PC-3 (cell line): ENCODE measurements around the gene TPCN2. TPM values are rescaled to one million over a fixed set of nuclear protein-coding genes. Genes with fewer than 3 reads are reported as not detected.

ENCODE experiments used
- ATAC-seq: fragments of 200-7000 bp; cut with Tn5 transposase; 2 replicates; pipeline ENCODE4 v1.9.1; 2020; ENCODE audit warnings: mild to moderate bottlenecking, moderate library complexity
- BruUV-seq: library from RNA; stranded (reverse); fragments of 400-500 nt; replicated peaks from 2 replicates; lab custom pipeline; 2021; lab: Mats Ljungman, UMichigan
- CTCF ChIA-PET: fragments of 300-600 bp; sonication (Branson Sonifier 250); formaldehyde crosslinking; loops from one replicate; lab custom pipeline; 2022; ENCODE audit warnings: antibody characterized with exemption; lab: Charles Lee
- POLR2A ChIA-PET: fragments of 300-600 bp; sonication (Branson Sonifier 250); formaldehyde crosslinking; loops from one replicate; lab custom pipeline; 2022; ENCODE audit warnings: antibody characterized with exemption; ENCODE audit not compliant: unreplicated experiment; lab: Charles Lee
- DNase-seq: peaks from one replicate; pipeline ENCODE4 v3.0.0-alpha.2; 2015
- H2AFZ ChIP-seq: fragments of 300-600 bp; sonication (generic); 2 replicates; pipeline ENCODE4 v1.6.0; 2016; ENCODE audit warnings: antibody characterized with exemption, low read length
- H3F3A ChIP-seq: fragments of 300-600 bp; sonication (generic); one replicate; pipeline ENCODE4 v1.6.0; 2017; ENCODE audit warnings: antibody characterized with exemption, low read length, control low read depth, mild to moderate bottlenecking; ENCODE audit not compliant: unreplicated experiment
- H3K27ac ChIP-seq: fragments of 300-600 bp; sonication (generic); 2 replicates; pipeline ENCODE4 v1.5.1; 2016; ENCODE audit warnings: mild to moderate bottlenecking, low read length
- H3K27me3 ChIP-seq: fragments of 300-600 bp; sonication (generic); 2 replicates; pipeline ENCODE4 v1.6.1; 2016; ENCODE audit warnings: low read length, mixed read lengths
- H3K36me3 ChIP-seq: fragments of 300-600 bp; sonication (generic); 2 replicates; pipeline ENCODE4 v1.6.1; 2016; ENCODE audit warnings: low read depth, mixed run types, low read length, mixed read lengths
- H3K4me1 ChIP-seq: fragments of 300-600 bp; sonication (generic); 2 replicates; pipeline ENCODE4 v1.5.1; 2016; ENCODE audit warnings: low read length; ENCODE audit not compliant: insufficient read depth
- H3K4me2 ChIP-seq: fragments of 300-600 bp; sonication (generic); 2 replicates; pipeline ENCODE4 v1.6.0; 2016; ENCODE audit warnings: low read length
- H3K4me3 ChIP-seq: fragments of 300-600 bp; sonication (generic); 2 replicates; pipeline ENCODE4 v1.5.1; 2016; ENCODE audit warnings: mild to moderate bottlenecking, low read length, mixed read lengths
- H3K79me2 ChIP-seq: fragments of 300-600 bp; sonication (generic); 2 replicates; pipeline ENCODE4 v1.6.1; 2017; ENCODE audit warnings: low read length, mixed read lengths
- H3K9ac ChIP-seq: fragments of 300-600 bp; sonication (generic); 2 replicates; pipeline ENCODE4 v1.6.0; 2016; ENCODE audit warnings: mild to moderate bottlenecking, low read length
- H3K9me2 ChIP-seq: fragments of 300-600 bp; sonication (generic); replicated peaks from 2 replicates; pipeline ENCODE4 v1.6.1; 2016; ENCODE audit warnings: mixed run types, low read length, mixed read lengths
- H3K9me3 ChIP-seq: fragments of 300-600 bp; sonication (generic); 2 replicates; pipeline ENCODE4 v1.6.1; 2016; ENCODE audit warnings: low read length, mixed read lengths
- H4K20me1 ChIP-seq: fragments of 300-600 bp; sonication (generic); 2 replicates; pipeline ENCODE4 v1.6.1; 2016; ENCODE audit warnings: low read length, mixed read lengths
- CTCF ChIP-seq: fragments of 300-600 bp; sonication (generic); conservative IDR thresholded peaks from 2 replicates; pipeline ENCODE4 v1.5.1; 2017; ENCODE audit warnings: antibody characterized with exemption, low read depth, mild to moderate bottlenecking, low read length
- EZH2 ChIP-seq: fragments of 300-600 bp; sonication (generic); IDR thresholded peaks from one replicate; pipeline ENCODE4 v1.6.1; 2017; ENCODE audit warnings: antibody characterized with exemption, mild to moderate bottlenecking, low read length; ENCODE audit not compliant: unreplicated experiment
- EZH2phosphoT487 ChIP-seq: fragments of 300-600 bp; sonication (generic); IDR thresholded peaks from 2 replicates; pipeline ENCODE4 v1.6.1; 2018; ENCODE audit warnings: mild to moderate bottlenecking, antibody characterized with exemption, low read length, borderline replicate concordance
- intact Hi-C: fragments of 100-400 bp; cut with micrococcal nuclease; formaldehyde crosslinking; loops from 2 replicates; pipeline ENCODE4 v1.9.0; 2023
- total RNA-seq: library from RNA; depleted of rRNA; stranded (reverse); fragments of >200 nt; gene quantifications from 2 replicates; pipeline ENCODE4 v1.2.3, GENCODE V29; 2014

TPCN2 gene
- total RNA-seq, 1 experiment from 2014 or later: 13.0 TPM

DNA sequence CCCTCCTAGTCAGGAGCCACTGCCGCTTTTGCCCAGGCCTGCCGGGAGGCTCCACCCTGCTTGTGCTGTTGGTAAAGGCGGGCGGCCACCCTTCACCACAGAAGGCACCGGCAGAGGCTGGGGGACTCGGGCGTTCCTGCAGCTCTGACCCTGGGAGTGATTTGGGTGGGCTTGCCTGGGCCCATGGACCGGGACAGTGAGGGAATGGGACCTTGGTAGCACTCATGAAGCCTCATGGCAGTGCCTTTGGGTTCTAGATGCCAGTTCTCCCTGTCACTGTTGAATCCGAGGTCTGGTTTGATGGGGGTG lies 4.4 kb downstream of the TPCN2 start:
- BruUV-seq: no TSS peak
- DNase-seq: no peak
- H3K9me3 ChIP-seq: no peaks in the 10 kb centered on the region
- H4K20me1 ChIP-seq: no peaks in the 10 kb centered on the region
- H2AFZ ChIP-seq: no peak overlapping the region
- intact Hi-C loops: no loop called here
- H3K27me3 ChIP-seq: no peaks in the 10 kb centered on the region
- TF ChIP-seq CTCF (no peak), EZH2 (no peak)
- ATAC-seq: no peak
- peaks cover 60% of the 10 kb centered on the region for H3K79me2 ChIP-seq
- H3F3A ChIP-seq: no peaks in the 10 kb centered on the region
- no peak overlapping the region for H3K4me3 ChIP-seq
- ChIA-PET CTCF (no interaction called here), POLR2A (no interaction called here)
- no peak overlapping the region for H3K4me2 ChIP-seq
- H3K9me2 ChIP-seq: no peaks in the 10 kb centered on the region
- H3K36me3 ChIP-seq: no peaks in the 10 kb centered on the region
- H3K4me1 ChIP-seq: peaks cover 12% of the 10 kb centered on the region
- no peak overlapping the region for H3K9ac ChIP-seq
- no peak overlapping the region for H3K27ac ChIP-seq

- Histone ChIP-seq H3K79me2 (peaks cover 60% of the 10 kb centered on the region), H3K9me3 (no peaks in the 10 kb centered on the region), H3K27ac (no peak overlapping the region), H3K36me3 (no peaks in the 10 kb centered on the region), H3K4me3 (no peak overlapping the region), H3K9ac (no peak overlapping the region), H3K4me1 (peaks cover 8% of the 10 kb centered on the region; the same call in 1 of the 2 replicates), H3K27me3 (no peaks in the 10 kb centered on the region), H2AFZ (no peak overlapping the region), H3F3A (no peaks in the 10 kb centered on the region), H3K4me2 (no peak overlapping the region), H4K20me1 (no peaks in the 10 kb centered on the region), H3K9me2 (no peaks in the 10 kb centered on the region)
- BruUV-seq: no TSS peak
- TF ChIP-seq CTCF: no peak
- TF ChIP-seq EZH2phosphoT487: no peak
- intact Hi-C loops: no loop called here
- DNase-seq (no peak), ATAC-seq (no peak)
- CTCF ChIA-PET: no interaction called here
- POLR2A ChIA-PET: no interaction called here
Measured at GRCh38 chr11:69053546-69054396, 5.0 kb downstream of the TPCN2 start.

DNA sequence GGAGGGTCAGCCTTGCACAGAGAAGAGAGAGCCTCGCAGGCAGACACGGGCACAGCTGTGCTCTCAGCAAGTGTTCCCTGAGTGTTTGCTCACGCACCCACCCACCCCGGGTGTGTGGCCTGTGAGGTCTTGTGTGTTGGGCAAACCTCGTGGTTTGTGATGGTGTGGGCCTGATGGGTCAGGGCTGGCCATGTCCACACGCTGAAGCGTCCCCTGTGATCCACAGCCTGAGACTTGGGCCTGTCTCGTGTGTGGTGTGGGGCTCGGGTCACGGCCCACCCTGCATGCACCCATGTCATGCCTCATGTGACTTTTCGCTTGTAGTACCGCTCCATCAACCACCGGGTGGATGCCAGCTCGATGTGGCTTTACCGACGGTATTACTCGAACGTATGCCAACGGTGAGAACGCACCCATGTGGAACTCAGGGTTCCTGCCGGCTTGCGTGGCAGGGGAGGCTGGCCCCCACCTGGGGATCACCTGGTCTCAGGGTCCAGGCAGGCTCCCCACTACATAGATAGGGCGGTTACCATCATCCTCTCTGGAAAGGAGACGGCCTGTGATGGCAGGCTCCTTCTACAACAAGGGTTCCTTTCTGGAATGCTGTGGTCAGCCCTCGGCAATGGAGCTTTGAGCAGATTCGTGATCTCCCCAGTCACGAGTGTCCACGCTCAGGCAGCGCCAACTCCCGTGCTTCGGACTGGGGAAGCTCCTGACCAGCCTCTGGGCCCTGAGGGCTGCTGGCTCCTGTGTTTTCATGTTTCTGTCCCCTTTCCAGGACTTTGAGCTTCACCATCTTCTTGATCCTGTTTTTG lies 5.9 kb downstream of the TPCN2 start:
- DNase-seq: no peak
- ChIA-PET POLR2A (no interaction called here), CTCF (no interaction called here)
- Histone ChIP-seq H3K9me3 (no peaks in the 10 kb centered on the region), H3K36me3 (no peaks in the 10 kb centered on the region), H3K27ac (no peak overlapping the region), H3K9ac (no peak overlapping the region), H2AFZ (no peak overlapping the region), H3K27me3 (no peaks in the 10 kb centered on the region), H4K20me1 (no peaks in the 10 kb centered on the region), H3K4me2 (no peak overlapping the region), H3F3A (no peaks in the 10 kb centered on the region), H3K4me1 (peaks cover 5% of the 10 kb centered on the region; the same call in 1 of the 2 replicates), H3K9me2 (no peaks in the 10 kb centered on the region), H3K79me2 (peaks cover 52% of the 10 kb centered on the region), H3K4me3 (no peak overlapping the region)
- no peak for ATAC-seq
- no peak for TF ChIP-seq CTCF
- TF ChIP-seq EZH2: no peak
- no peak for TF ChIP-seq EZH2phosphoT487
- BruUV-seq: no TSS peak
- intact Hi-C loops: no loop called here
